Motor neuron (in vitro differentiated cells): Measurements from ENCODE around the gene EID3. TPM values are rescaled to one million over a fixed set of nuclear protein-coding genes. Genes with fewer than 3 reads are reported as not detected.

Experiments
- ATAC-seq, 8 experiments: fragments of 200-7000 bp; cut with Tn5 transposase; replicated peaks in 6 of 8; 2 replicates each; pipeline ENCODE4 v1.8.0; 2021; ENCODE audit warnings: mild to moderate bottlenecking in 8 of 8, moderate library complexity in 8 of 8
- H3K27ac ChIP-seq, 2 donors: fragments of 250-450 bp; sonication (Bioruptor Pico); 2 replicates each; pipeline ENCODE4 v1.9.0; 2021; ENCODE audit warnings: antibody characterized with exemption in 2 of 2, mild to moderate bottlenecking in 2 of 2, moderate library complexity in 1 of 2
- H3K4me1 ChIP-seq, 2 donors: fragments of 250-450 bp; sonication (Bioruptor Pico); replicated peaks in 1 of 2; 2 replicates each; pipeline ENCODE4 v1.6.1; 2021; ENCODE audit warnings: antibody characterized with exemption in 2 of 2, mild to moderate bottlenecking in 2 of 2, moderate library complexity in 1 of 2
- H3K4me3 ChIP-seq, 5 donors: fragments of 250-450 bp; sonication (Bioruptor Pico); 2 replicates each; pipeline ENCODE4 v1.9.0; 2021; ENCODE audit warnings: antibody characterized with exemption in 5 of 5, mild to moderate bottlenecking in 5 of 5, moderate library complexity in 4 of 5
- WGBS, 10 experiments: fragments of 450-650 bp; shearing (Covaris generic); methylation state at CpG; one replicate each; pipeline ENCODE4 v1.0.0; 2022; 5-methylcytosine and 5-hydroxymethylcytosine counted together
- in situ Hi-C, 9 experiments: fragments of 400-800 bp; cut with MboI; loops; one replicate each; pipeline ENCODE4 v1.15.0; 2021; ENCODE audit warnings: low sequenced_read_pairs in 9 of 9, low pct_unique_long_range_greater_than_20kb in 2 of 9; ENCODE audit not compliant: unreplicated experiment in 9 of 9
- total RNA-seq, 8 experiments: library from RNA; unstranded; fragments of 300-600 nt; gene quantifications; 2 replicates each; pipeline versions ENCODE4 v1.2.3 to v1.2.4, GENCODE V29; 2022

EID3 gene
- total RNA-seq, 8 experiments from 2014 or later, result 1.5 to 14.3 (median 3.8) TPM

GRCh38 chr12:104351057-104351983 is 47.8 kb downstream of the EID3 start:
- WGBS, 10 experiments, result 64 to 100% (median 100%) methylated on average over 1 to 4 of the region's 4 CpGs; no CpG with 5 or more reads in 4 of the 10 experiments
- Histone ChIP-seq H3K27ac (no peak overlapping the region), H3K4me3 (no peak overlapping the region), H3K4me1 (peaks cover 0 to 2% of the 10 kb centered on the region in 2 donors)
- ATAC-seq, result peak in 2 of 8 experiments; percentile 8 to 31
- in situ Hi-C loops, result loop anchor here in 3 of 9 experiments (25.0 kb wide), 4 partner anchors 139 to 711 kb away; partner anchors contain the start of gene TXNRD1 (in 1 of the 3)

GRCh38 chr12:104352106-104352713 is 48.7 kb downstream of the EID3 start:
- in situ Hi-C loops, result loop anchor here in 3 of 9 experiments (25.0 kb wide), 4 partner anchors 140 to 710 kb away; partner anchors contain the start of gene TXNRD1 (in 1 of the 3)

GRCh38 chr12:104353012-104353981 is 49.8 kb downstream of the EID3 start:
- in situ Hi-C loops, result loop anchor here in 3 of 9 experiments (25.0 kb wide), 4 partner anchors 141 to 709 kb away; partner anchors contain the start of gene TXNRD1 (in 1 of the 3)

More at GRCh38 chr12:104352106-104352713, 48.7 kb downstream of the EID3 start:
- Histone ChIP-seq H3K4me1 (peaks cover 0 to 2% of the 10 kb centered on the region in 2 donors), H3K27ac (no peak overlapping the region), H3K4me3 (no peak overlapping the region)
- peak in 3 of 8 experiments; percentile 17 to 42 (median 37) for ATAC-seq
- WGBS, 10 experiments, result 44 to 100% (median 90%) methylated on average over 1 to 3 of the region's 3 CpGs; no CpG with 5 or more reads in 1 of the 10 experiments

GRCh38 chr12:104354167-104354867 is 50.8 kb downstream of the EID3 start:
- ATAC-seq, result no peak

More at GRCh38 chr12:104353012-104353981, 49.8 kb downstream of the EID3 start:
- H3K4me3 ChIP-seq, result no peak overlapping the region
- peaks cover 0 to 2% of the 10 kb centered on the region in 2 donors for H3K4me1 ChIP-seq
- WGBS, 10 experiments, result 86 to 100% (median 96%) methylated on average over 3 to 13 of the region's 17 CpGs
- ATAC-seq, result no peak
- no peak overlapping the region for H3K27ac ChIP-seq

More at GRCh38 chr12:104354167-104354867, 50.8 kb downstream of the EID3 start:
- 60 to 100% (median 92%) methylated on average over 1 to 6 of the region's 6 CpGs; no CpG with 5 or more reads in 1 of the 10 experiments for WGBS, 10 experiments
- Histone ChIP-seq H3K4me1 (peaks cover 0 to 2% of the 10 kb centered on the region in 2 donors), H3K4me3 (no peak overlapping the region), H3K27ac (no peak overlapping the region)
- in situ Hi-C loops, result loop anchor here in 3 of 9 experiments (25.0 kb wide), 4 partner anchors 142 to 708 kb away; partner anchors contain the start of gene TXNRD1 (in 1 of the 3)

Other genes starting within 250 kb of the EID3 start
- gene HCFC2, start 239.2 kb upstream of the EID3 start, total RNA-seq, result 10 to 100 TPM; 10.1 to 25.0 (median 16.8) TPM
- 10 to 100 TPM in 7 of 8 experiments, 1 to 10 TPM in 1; 8.3 to 25.7 (median 25.2) TPM for gene NFYB, start 165.5 kb upstream of the EID3 start, total RNA-seq
- gene TXNRD1, start 88.0 kb upstream of the EID3 start, total RNA-seq, result 100 to 1,000 TPM in 3 of 8 experiments, 10 to 100 TPM in 5; 42.8 to 219 (median 87.5) TPM
- gene CHST11, start 153.2 kb downstream of the EID3 start, total RNA-seq, result 10 to 100 TPM in 7 of 8 experiments, 1 to 10 TPM in 1; 9.3 to 36.8 (median 12.9) TPM